Measurements from ENCODE around the gene GALNT11.

GALNT11 gene

GRCh38 chr7:152103691-152104090, 78.2 kb downstream of the GALNT11 start:
- no peak for TF ChIP-seq CTCF (IDR thresholded peaks at IDR 0.05)
- no peak for TF ChIP-seq ZFX (IDR thresholded peaks at IDR 0.05; ENCODE audit: borderline replicate concordance)
- H3K27ac ChIP-seq = no peak overlapping the region

GRCh38 chr7:152105205-152105604, 79.7 kb downstream of the GALNT11 start:
- TF ChIP-seq ZFX (IDR thresholded peaks at IDR 0.05; ENCODE audit: borderline replicate concordance) = no peak
- no peak for TF ChIP-seq CTCF (IDR thresholded peaks at IDR 0.05)
- H3K27ac ChIP-seq = no peak overlapping the region

- no peak for TF ChIP-seq ZFX (IDR thresholded peaks at IDR 0.05; ENCODE audit: borderline replicate concordance)
- no peak for TF ChIP-seq CTCF (IDR thresholded peaks at IDR 0.05)
- H3K27ac ChIP-seq = no peak overlapping the region
Measured at GRCh38 chr7:152106990-152107389, 81.5 kb downstream of the GALNT11 start.

- H3K27ac ChIP-seq = no peak overlapping the region
- TF ChIP-seq ZFX (IDR thresholded peaks at IDR 0.05; ENCODE audit: borderline replicate concordance) = no peak
- no peak for TF ChIP-seq CTCF (IDR thresholded peaks at IDR 0.05)
Measured at GRCh38 chr7:152107945-152108344, 82.5 kb downstream of the GALNT11 start.

- H3K27ac ChIP-seq = no peak overlapping the region
- TF ChIP-seq CTCF (IDR thresholded peaks at IDR 0.05) (no peak), ZFX (IDR thresholded peaks at IDR 0.05; ENCODE audit: borderline replicate concordance) (no peak)
Measured at GRCh38 chr7:152108359-152108758, 82.9 kb downstream of the GALNT11 start.

- TF ChIP-seq CTCF (IDR thresholded peaks at IDR 0.05) = no peak
- no peak for TF ChIP-seq ZFX (IDR thresholded peaks at IDR 0.05; ENCODE audit: borderline replicate concordance)
- no peak overlapping the region for H3K27ac ChIP-seq
Measured at GRCh38 chr7:152112829-152113228, 87.4 kb downstream of the GALNT11 start.

- peak overlapping the region; percentile 24 for H3K27ac ChIP-seq
- TF ChIP-seq CTCF (IDR thresholded peaks at IDR 0.05) (no peak), ZFX (IDR thresholded peaks at IDR 0.05; ENCODE audit: borderline replicate concordance) (no peak)
Measured at GRCh38 chr7:152115021-152115718, 89.7 kb downstream of the GALNT11 start.

Data from 22Rv1 (cell line).